Liver (tissue), 9 donors: ENCODE results near the gene PHLPP1. TPM values are rescaled to one million over a fixed set of nuclear protein-coding genes. Genes with fewer than 3 reads are reported as not detected.

Experiments used
- DNase-seq: peaks from one replicate; pipeline ENCODE4 v3.0.0-alpha.2; 2017; ENCODE audit warnings: low spot score
- H3K27ac ChIP-seq, 2 donors: one replicate each; pipeline ENCODE4 v1.7.0; 2013; ENCODE audit warnings: inconsistent platforms in 2 of 2, low read length in 2 of 2, control low read depth in 1 of 2, low read depth in 1 of 2, mild to moderate bottlenecking in 1 of 2
- H3K27me3 ChIP-seq, 4 donors: one replicate each; pipeline versions ENCODE4 v1.6.1 to v1.7.0; 2013; ENCODE audit warnings: low read length in 3 of 4, inconsistent platforms in 1 of 4, mild to moderate bottlenecking in 1 of 4, moderate library complexity in 1 of 4; ENCODE audit not compliant: control insufficient read depth in 4 of 4, insufficient read depth in 4 of 4
- H3K36me3 ChIP-seq, 4 donors: one replicate each; pipeline versions ENCODE4 v1.6.1 to v1.7.0; 2013; ENCODE audit warnings: low read length in 3 of 4, mild to moderate bottlenecking in 3 of 4, low read depth in 1 of 4, moderate library complexity in 1 of 4; ENCODE audit not compliant: control insufficient read depth in 4 of 4, insufficient read depth in 3 of 4
- H3K4me1 ChIP-seq, 4 donors: one replicate each; pipeline versions ENCODE4 v1.6.1 to v1.7.0; 2013; ENCODE audit warnings: low read length in 3 of 4, mild to moderate bottlenecking in 3 of 4, moderate library complexity in 1 of 4; ENCODE audit not compliant: control insufficient read depth in 4 of 4, insufficient read depth in 4 of 4
- H3K4me3 ChIP-seq, 3 donors: one replicate each; pipeline versions ENCODE4 v1.6.1 to v1.7.0; 2013; ENCODE audit warnings: low read length in 3 of 3, control low read depth in 1 of 3, low read depth in 1 of 3, mild to moderate bottlenecking in 1 of 3
- H3K9ac ChIP-seq, 2 donors: one replicate each; pipeline ENCODE4 v1.7.0; 2013; ENCODE audit warnings: low read length in 2 of 2, mild to moderate bottlenecking in 2 of 2, moderate library complexity in 2 of 2, control low read depth in 1 of 2, low read depth in 1 of 2
- H3K9me3 ChIP-seq, 4 donors: one replicate each; pipeline versions ENCODE4 v1.6.1 to v1.7.0; 2013; ENCODE audit warnings: low read length in 3 of 4; ENCODE audit not compliant: control insufficient read depth in 4 of 4
- ATF3 ChIP-seq: IDR thresholded peaks from 2 replicates; pipeline ENCODE4 v1.6.1; 2016; ENCODE audit warnings: antibody characterized with exemption
- CTCF ChIP-seq: fragments of 150-350 bp; IDR thresholded peaks from 2 replicates; pipeline ENCODE4 v1.5.1; 2017; ENCODE audit warnings: improper control_type of control experiment, low read depth, low read length; ENCODE audit not compliant: missing input control
- EGR1 ChIP-seq, 2 donors: IDR thresholded peaks; 2 replicates each; pipeline ENCODE4 v1.6.1; 2016 to 2018; ENCODE audit warnings: antibody characterized with exemption in 2 of 2, low read depth in 2 of 2
- FOXA2 ChIP-seq: IDR thresholded peaks from 2 replicates; pipeline ENCODE4 v1.6.1; 2016; ENCODE audit warnings: antibody characterized with exemption
- JUND ChIP-seq, 2 donors: IDR thresholded peaks; 2 replicates each; pipeline ENCODE4 v1.6.1; 2016; ENCODE audit warnings: antibody characterized with exemption in 2 of 2
- MAX ChIP-seq: IDR thresholded peaks from 2 replicates; pipeline ENCODE4 v1.6.1; 2016; ENCODE audit warnings: antibody characterized with exemption
- NR2F2 ChIP-seq: IDR thresholded peaks from 2 replicates; pipeline ENCODE4 v1.6.1; 2016; ENCODE audit warnings: antibody characterized with exemption
- RAD21 ChIP-seq, 2 donors: IDR thresholded peaks; 2 replicates each; pipeline ENCODE4 v1.6.1; 2016; ENCODE audit warnings: antibody characterized with exemption in 2 of 2, mild to moderate bottlenecking in 2 of 2
- RXRA ChIP-seq, 2 donors: IDR thresholded peaks; 2 replicates each; pipeline ENCODE4 v1.6.1; 2017 to 2018; ENCODE audit warnings: antibody characterized with exemption in 2 of 2, mild to moderate bottlenecking in 1 of 2
- SP1 ChIP-seq: IDR thresholded peaks from 2 replicates; pipeline ENCODE4 v1.6.1; 2018; ENCODE audit warnings: antibody characterized with exemption, mild to moderate bottlenecking
- TAF1 ChIP-seq: conservative IDR thresholded peaks from 2 replicates; pipeline ENCODE4 v1.6.1; 2016; ENCODE audit warnings: antibody characterized with exemption, mild to moderate bottlenecking
- WGBS: extraction: QIAGEN DNeasy Blood & Tissue Kit; methylation state at CpG from one replicate; pipeline ENCODE4 v1.1.7; 2013; 5-methylcytosine and 5-hydroxymethylcytosine counted together
- polyA plus RNA-seq, 2 donors: library from polyadenylated mRNA; stranded (reverse) in 1 of 2; unstranded in 1 of 2; fragments of 200-250 nt in 1 of 2; fragments of >200 nt in 1 of 2; fragmentation: Nextera tagmentation in 1 of 2; extraction: Ambion mirVana in 1 of 2; gene quantifications; one replicate each; pipeline versions ENCODE4 v1.2.1 to v1.2.3, GENCODE V29; 2013 to 2015
- total RNA-seq, 2 donors: library from RNA; depleted of rRNA; stranded (reverse); fragments of >200 nt; gene quantifications; one replicate each; pipeline ENCODE4 v1.2.3, GENCODE V29; 2014
- TF ChIP-seq, protein P1 (sequence below): IDR thresholded peaks from 2 replicates; pipeline ENCODE4 v1.6.1; 2016; ENCODE audit warnings: antibody characterized with exemption
- donor health status: healthy.
- donor health status: healthy.
- donor health status: healthy.
- donor health status: healthy.
- donor health status: healthy.

PHLPP1 gene
- total and polyA plus RNA-seq, 4 donors, result 4.2 to 14.5 (median 8.6) TPM

GRCh38 chr18:62982600-62983251 is 267.4 kb downstream of the PHLPP1 start:
- WGBS, result 40% methylated on average over 11 of the region's 11 CpGs
- Histone ChIP-seq H3K9ac (peak overlapping the region in 1 of 2 donors; percentile 32), H3K9me3 (no peaks in the 10 kb centered on the region), H3K36me3 (peaks cover 0 to 13% (median 7%) of the 10 kb centered on the region in 4 donors), H3K4me3 (no peak overlapping the region), H3K27me3 (no peaks in the 10 kb centered on the region), H3K4me1 (peaks cover 0 to 12% (median 5%) of the 10 kb centered on the region in 4 donors), H3K27ac (no peak overlapping the region)
- TF ChIP-seq CTCF (peak; percentile 69), MAX (no peak), EGR1 (IDR thresholded peaks at IDR 0.05; ENCODE audit: low read depth in 2 of 2) (no peak), TAF1 (no peak), NR2F2 (no peak), RAD21 (IDR thresholded peaks at IDR 0.05) (peak; percentile 94 to 95)
- TF ChIP-seq, protein P1, sequence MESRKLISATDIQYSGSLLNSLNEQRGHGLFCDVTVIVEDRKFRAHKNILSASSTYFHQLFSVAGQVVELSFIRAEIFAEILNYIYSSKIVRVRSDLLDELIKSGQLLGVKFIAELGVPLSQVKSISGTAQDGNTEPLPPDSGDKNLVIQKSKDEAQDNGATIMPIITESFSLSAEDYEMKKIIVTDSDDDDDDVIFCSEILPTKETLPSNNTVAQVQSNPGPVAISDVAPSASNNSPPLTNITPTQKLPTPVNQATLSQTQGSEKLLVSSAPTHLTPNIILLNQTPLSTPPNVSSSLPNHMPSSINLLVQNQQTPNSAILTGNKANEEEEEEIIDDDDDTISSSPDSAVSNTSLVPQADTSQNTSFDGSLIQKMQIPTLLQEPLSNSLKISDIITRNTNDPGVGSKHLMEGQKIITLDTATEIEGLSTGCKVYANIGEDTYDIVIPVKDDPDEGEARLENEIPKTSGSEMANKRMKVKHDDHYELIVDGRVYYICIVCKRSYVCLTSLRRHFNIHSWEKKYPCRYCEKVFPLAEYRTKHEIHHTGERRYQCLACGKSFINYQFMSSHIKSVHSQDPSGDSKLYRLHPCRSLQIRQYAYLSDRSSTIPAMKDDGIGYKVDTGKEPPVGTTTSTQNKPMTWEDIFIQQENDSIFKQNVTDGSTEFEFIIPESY, result no peak
- peak; percentile 52 for DNase-seq

- no peak overlapping the region for H3K27ac ChIP-seq
- DNase-seq, result no peak
- peaks cover 2 to 11% (median 6%) of the 10 kb centered on the region in 4 donors for H3K4me1 ChIP-seq
- no peak overlapping the region for H3K4me3 ChIP-seq
- no peaks in the 10 kb centered on the region for H3K9me3 ChIP-seq
- no peak overlapping the region for H3K9ac ChIP-seq
- no peak for TF ChIP-seq FOXA2
- no peak for TF ChIP-seq CTCF
- no peak for TF ChIP-seq SP1
- TF ChIP-seq RXRA (IDR thresholded peaks at IDR 0.05), result no peak
- TF ChIP-seq MAX, result no peak
- no peak for TF ChIP-seq ATF3
- TF ChIP-seq, protein P1, result no peak
- TF ChIP-seq JUND (IDR thresholded peaks at IDR 0.05), result no peak
- peaks cover 0 to 5% (median 0%) of the 10 kb centered on the region in 4 donors for H3K36me3 ChIP-seq
- 92% methylated on average over 11 of the region's 11 CpGs for WGBS
- H3K27me3 ChIP-seq, result no peaks in the 10 kb centered on the region
Observed at GRCh38 chr18:62984656-62985315, 269.4 kb downstream of the PHLPP1 start.
